Parathyroid adenoma (tissue), 2 donors: ENCODE results near the gene SAMD15.
"Not testable (repeated sequence)": the region's sequence is repeated elsewhere in the genome, so short reads cannot be mapped to it uniquely, and the experiment has no call there.

Source experiments
- H2AFZ ChIP-seq: fragments of 300-600 bp; sonication (generic); one replicate; pipeline ENCODE4 v1.7.0; 2017; ENCODE audit warnings: antibody characterized with exemption, mild to moderate bottlenecking
- H3K27ac ChIP-seq: fragments of 300-600 bp; sonication (generic); one replicate; pipeline ENCODE4 v1.7.0; 2017
- H3K27me3 ChIP-seq: fragments of 300-600 bp; sonication (generic); one replicate; pipeline ENCODE4 v1.7.0; 2017; ENCODE audit warnings: low read length; ENCODE audit not compliant: control insufficient read depth, insufficient read depth
- H3K36me3 ChIP-seq: fragments of 300-600 bp; sonication (generic); one replicate; pipeline ENCODE4 v1.7.0; 2017; ENCODE audit warnings: low read length; ENCODE audit not compliant: control insufficient read depth, insufficient read depth
- H3K4me1 ChIP-seq: fragments of 300-600 bp; sonication (generic); one replicate; pipeline ENCODE4 v1.7.0; 2017; ENCODE audit warnings: control low read depth
- H3K4me2 ChIP-seq: fragments of 300-600 bp; sonication (generic); one replicate; pipeline ENCODE4 v1.7.0; 2017; ENCODE audit warnings: low read length
- H3K4me3 ChIP-seq: fragments of 300-600 bp; sonication (generic); one replicate; pipeline ENCODE4 v1.7.0; 2017; ENCODE audit warnings: low read depth, low read length
- H3K79me2 ChIP-seq: fragments of 300-600 bp; sonication (generic); one replicate; pipeline ENCODE4 v1.7.0; 2017; ENCODE audit warnings: control low read depth
- H3K9ac ChIP-seq: fragments of 300-600 bp; sonication (generic); one replicate; pipeline ENCODE4 v1.7.0; 2017; ENCODE audit warnings: mild to moderate bottlenecking
- H3K9me3 ChIP-seq: fragments of 300-600 bp; sonication (generic); one replicate; pipeline ENCODE4 v1.7.0; 2017; ENCODE audit warnings: low read length; ENCODE audit not compliant: control insufficient read depth
- CTCF ChIP-seq: fragments of 300-600 bp; sonication (generic); IDR thresholded peaks from one replicate; pipeline ENCODE4 v1.7.0; 2017; ENCODE audit warnings: antibody characterized with exemption, mild to moderate bottlenecking
- donor health status: primary hyperparathyroidism.

The SAMD15 gene

GRCh38 chr14:77407158-77407557 is 30.0 kb downstream of the SAMD15 start:
- Histone ChIP-seq H3K4me3 (no peak overlapping the region), H2AFZ (no peak overlapping the region), H3K27ac (no peak overlapping the region), H3K27me3 (no peaks in the 10 kb centered on the region), H3K4me1 (no peaks in the 10 kb centered on the region), H3K36me3 (no peaks in the 10 kb centered on the region), H3K9me3 (no peaks in the 10 kb centered on the region), H3K4me2 (no peak overlapping the region), H3K79me2 (no peaks in the 10 kb centered on the region), H3K9ac (no peak overlapping the region)
- no peak for TF ChIP-seq CTCF

GRCh38 chr14:77409131-77409533 is 32.0 kb downstream of the SAMD15 start:
- H3K9ac ChIP-seq, result no peak overlapping the region
- no peaks in the 10 kb centered on the region for H3K27me3 ChIP-seq
- H3K36me3 ChIP-seq, result no peaks in the 10 kb centered on the region
- no peak overlapping the region for H3K4me3 ChIP-seq
- H2AFZ ChIP-seq, result peak overlapping the region; percentile 71
- H3K9me3 ChIP-seq, result no peaks in the 10 kb centered on the region
- no peak overlapping the region for H3K27ac ChIP-seq
- H3K4me1 ChIP-seq, result no peaks in the 10 kb centered on the region
- TF ChIP-seq CTCF, result peak; percentile 30
- no peak overlapping the region for H3K4me2 ChIP-seq
- no peaks in the 10 kb centered on the region for H3K79me2 ChIP-seq

GRCh38 chr14:77415403-77416030 is 38.3 kb downstream of the SAMD15 start:
- H3K27me3 ChIP-seq, H3K27ac ChIP-seq, H3K4me2 ChIP-seq, H3K9me3 ChIP-seq, H2AFZ ChIP-seq, H3K36me3 ChIP-seq, H3K4me3 ChIP-seq, H3K4me1 ChIP-seq, H3K79me2 ChIP-seq, H3K9ac ChIP-seq: not testable (repeated sequence)

- not testable (repeated sequence) for H3K4me1 ChIP-seq, H3K79me2 ChIP-seq, H3K36me3 ChIP-seq, H3K27me3 ChIP-seq, H3K4me3 ChIP-seq, H3K27ac ChIP-seq, H3K9me3 ChIP-seq, H3K9ac ChIP-seq, H2AFZ ChIP-seq, H3K4me2 ChIP-seq
Observed at GRCh38 chr14:77416098-77416497, 38.9 kb downstream of the SAMD15 start.

- Histone ChIP-seq H3K27me3 (no peaks in the 10 kb centered on the region), H3K27ac (no peak overlapping the region), H3K4me2 (no peak overlapping the region), H3K79me2 (no peaks in the 10 kb centered on the region), H3K4me1 (no peaks in the 10 kb centered on the region), H3K9ac (no peak overlapping the region), H3K36me3 (peaks cover 2% of the 10 kb centered on the region), H3K9me3 (no peaks in the 10 kb centered on the region), H2AFZ (no peak overlapping the region), H3K4me3 (no peak overlapping the region)
- TF ChIP-seq CTCF, result no peak
Observed at GRCh38 chr14:77416836-77417235, 39.7 kb downstream of the SAMD15 start.

- no peak for TF ChIP-seq CTCF
- Histone ChIP-seq H3K4me3 (no peak overlapping the region), H3K36me3 (peaks cover 2% of the 10 kb centered on the region)
Observed at GRCh38 chr14:77421201-77421600, 44.0 kb downstream of the SAMD15 start.

More at GRCh38 chr14:77421201-77421600, 44.0 kb downstream of the SAMD15 start:
- no peak overlapping the region for H3K27ac ChIP-seq
- no peak overlapping the region for H3K4me2 ChIP-seq
- H3K9me3 ChIP-seq, result no peaks in the 10 kb centered on the region
- no peaks in the 10 kb centered on the region for H3K27me3 ChIP-seq
- H3K79me2 ChIP-seq, result no peaks in the 10 kb centered on the region
- no peaks in the 10 kb centered on the region for H3K4me1 ChIP-seq
- H2AFZ ChIP-seq, result no peak overlapping the region
- H3K9ac ChIP-seq, result no peak overlapping the region
